Adrenal gland (tissue), 12 donors: Measurements from ENCODE around the gene BLCAP. TPM values are rescaled to one million over a fixed set of nuclear protein-coding genes. Genes with fewer than 3 reads are reported as not detected.

Experiments
- DNase-seq, 7 donors: peaks; one replicate each; pipeline ENCODE4 v3.0.0-alpha.2; 2019 to 2020
- H3K27ac ChIP-seq, 5 donors: fragments of 200-600 bp; sonication (generic) in 4 of 5; 1 replicate in 3 of 5; 2 replicates in 2 of 5; pipeline versions ENCODE4 v1.5.1 to v1.8.0; 2016 to 2020; ENCODE audit warnings: mild to moderate bottlenecking in 1 of 5
- H3K27me3 ChIP-seq: fragments of 200-600 bp; 2 replicates; pipeline ENCODE4 v1.8.0; 2021
- H3K36me3 ChIP-seq, 2 donors: fragments of 200-600 bp; replicated peaks in 1 of 2; 1 replicate in 1 of 2; 2 replicates in 1 of 2; pipeline versions ENCODE4 v1.5.1 to v1.8.0; 2018 to 2022
- H3K4me1 ChIP-seq, 2 donors: fragments of 200-600 bp; replicated peaks in 1 of 2; 1 replicate in 1 of 2; 2 replicates in 1 of 2; pipeline versions ENCODE4 v1.5.1 to v1.8.0; 2018 to 2021
- H3K4me3 ChIP-seq, 4 donors: fragments of 200-600 bp; sonication (generic) in 3 of 4; one replicate each; pipeline ENCODE4 v1.5.1; 2016 to 2018
- H3K9me3 ChIP-seq, 3 donors: fragments of 200-600 bp; sonication (generic) in 1 of 3; replicated peaks in 1 of 3; 1 replicate in 2 of 3; 2 replicates in 1 of 3; pipeline versions ENCODE4 v1.5.1 to v1.8.0; 2016 to 2021
- CTCF ChIP-seq, 6 experiments: fragments of 450-650 bp in 4 of 6; fragments of 200-600 bp in 2 of 6; sonication (generic) in 1 of 6; IDR thresholded peaks; 1 replicate in 5 of 6; 2 replicates in 1 of 6; pipeline versions ENCODE4 v1.5.1 to v1.8.0; 2016 to 2021; ENCODE audit warnings: antibody characterized with exemption in 6 of 6, mild to moderate bottlenecking in 2 of 6, moderate library complexity in 1 of 6
- POLR2A ChIP-seq, 2 donors: fragments of 450-650 bp; IDR thresholded peaks; one replicate each; pipeline ENCODE4 v1.6.1; 2017; ENCODE audit warnings: antibody characterized with exemption in 2 of 2, mild to moderate bottlenecking in 2 of 2, moderate library complexity in 1 of 2
- WGBS, 4 donors: extraction: QIAGEN DNeasy Blood & Tissue Kit in 2 of 4; methylation state at CpG; one replicate each; pipeline versions ENCODE4 v1.1.5 to v1.1.7; 2013 to 2017; 5-methylcytosine and 5-hydroxymethylcytosine counted together
- intact Hi-C, 2 donors: fragments of 100-400 bp; cut with DNase I; formaldehyde crosslinking; loops; one replicate each; pipeline versions ENCODE4 v1.14.1 to v1.15.0; 2022 to 2023
- polyA plus RNA-seq, 3 donors: library from polyadenylated mRNA; stranded (reverse); fragments of 200-250 nt in 2 of 3; fragments of 350-450 nt in 1 of 3; fragmentation: Illumina TruSeq in 1 of 3; extraction: RNeasy Lipid Tissue Mini Kit (QIAGEN cat#74804) in 1 of 3; gene quantifications; one replicate each; pipeline ENCODE4 v1.2.3, GENCODE V29; 2013 to 2014
- total RNA-seq, 9 donors: library from RNA; depleted of rRNA in 4 of 9; stranded (reverse); fragments of >200 nt in 4 of 9; fragments of 120-200 nt in 1 of 9; fragmentation: NEBNext Ultra II Directional in 1 of 9; extraction: Animal tissue kit (Norgen Biotek cat#: 25700) in 1 of 9; gene quantifications; one replicate each; pipeline versions ENCODE4 v1.1.0 to v1.2.4, GENCODE V29; 2013 to 2023
- donor health status: healthy with polysubstance abuse.
- donor health status: Bipolar disorder and iron deficiency.
- donor health status: DM: yes; HTN: yes; CAD: no.
- donor health status: DM: no; HTN: no; CAD: no.
- donor health status: DM: no; HTN: no; CAD: no.
- donor health status: DM: yes; HTN: yes; CAD: no.

Gene BLCAP
- total and polyA plus RNA-seq, 12 donors, result 50.2 to 105 (median 68.4) TPM

GRCh38 chr20:37510226-37510625 lies 17.4 kb downstream of the BLCAP start:
- peak in 2 of 7 donors; percentile 5 to 35 for DNase-seq
- intact Hi-C loops, result no loop called here
- TF ChIP-seq CTCF (IDR thresholded peaks at IDR 0.05) (no peak), POLR2A (IDR thresholded peaks at IDR 0.05) (no peak)
- Histone ChIP-seq H3K36me3 (peaks cover 0 to 19% of the 10 kb centered on the region in 2 donors), H3K27ac (no peak overlapping the region), H3K4me1 (no peaks in the 10 kb centered on the region), H3K27me3 (no peaks in the 10 kb centered on the region), H3K9me3 (no peaks in the 10 kb centered on the region), H3K4me3 (no peak overlapping the region)
- WGBS, 4 donors, result 93 to 95% (median 94%) methylated on average over 5 of the region's 5 CpGs

- TF ChIP-seq POLR2A (IDR thresholded peaks at IDR 0.05) (no peak), CTCF (IDR thresholded peaks at IDR 0.05) (no peak)
- no peak overlapping the region for H3K4me3 ChIP-seq
- WGBS, 4 donors, result 79 to 81% (median 81%) methylated on average over 4 of the region's 4 CpGs
- intact Hi-C loops, result no loop called here
- DNase-seq, result peak in 1 of 7 donors; percentile 39
- no peaks in the 10 kb centered on the region for H3K9me3 ChIP-seq
- H3K36me3 ChIP-seq, result peaks cover 0 to 12% of the 10 kb centered on the region in 2 donors
- H3K27me3 ChIP-seq, result no peaks in the 10 kb centered on the region
- H3K27ac ChIP-seq, result no peak overlapping the region
- no peaks in the 10 kb centered on the region for H3K4me1 ChIP-seq
Observed at GRCh38 chr20:37506152-37506725, 21.4 kb downstream of the BLCAP start.

GRCh38 chr20:37505263-37506151 lies 22.2 kb downstream of the BLCAP start:
- TF ChIP-seq CTCF (IDR thresholded peaks at IDR 0.05) (no peak), POLR2A (IDR thresholded peaks at IDR 0.05) (no peak)
- Histone ChIP-seq H3K27ac (no peak overlapping the region), H3K36me3 (peaks cover 0 to 12% of the 10 kb centered on the region in 2 donors), H3K4me3 (no peak overlapping the region), H3K4me1 (no peaks in the 10 kb centered on the region), H3K27me3 (no peaks in the 10 kb centered on the region), H3K9me3 (no peaks in the 10 kb centered on the region)
- WGBS, 4 donors, result 85 to 92% (median 87%) methylated on average over 7 of the region's 7 CpGs
- DNase-seq, result peak in 1 of 7 donors; percentile 45
- intact Hi-C loops, result no loop called here

- H3K36me3 ChIP-seq, result peaks cover 0 to 12% of the 10 kb centered on the region in 2 donors
- H3K27ac ChIP-seq, result no peak overlapping the region
- peak in 1 of 7 donors; percentile 45 for DNase-seq
- H3K9me3 ChIP-seq, result no peaks in the 10 kb centered on the region
- TF ChIP-seq POLR2A (IDR thresholded peaks at IDR 0.05), result no peak
- no peak for TF ChIP-seq CTCF (IDR thresholded peaks at IDR 0.05)
- 62 to 83% (median 67%) methylated on average over 3 of the region's 3 CpGs for WGBS, 4 donors
- no peak overlapping the region for H3K4me3 ChIP-seq
- intact Hi-C loops, result no loop called here
- H3K27me3 ChIP-seq, result no peaks in the 10 kb centered on the region
- H3K4me1 ChIP-seq, result no peaks in the 10 kb centered on the region
Observed at GRCh38 chr20:37504404-37505096, 23.1 kb downstream of the BLCAP start.
